HG03066 (cell line): Measurements from ENCODE around the gene GSAP.

ENCODE experiments used
- ATAC-seq: cut with Tn5 transposase; IDR thresholded peaks from one replicate; pipeline ENCODE4 v1.9.1; 2021; ENCODE audit warnings: low read depth; ENCODE audit not compliant: unreplicated experiment

The GSAP gene

DNA sequence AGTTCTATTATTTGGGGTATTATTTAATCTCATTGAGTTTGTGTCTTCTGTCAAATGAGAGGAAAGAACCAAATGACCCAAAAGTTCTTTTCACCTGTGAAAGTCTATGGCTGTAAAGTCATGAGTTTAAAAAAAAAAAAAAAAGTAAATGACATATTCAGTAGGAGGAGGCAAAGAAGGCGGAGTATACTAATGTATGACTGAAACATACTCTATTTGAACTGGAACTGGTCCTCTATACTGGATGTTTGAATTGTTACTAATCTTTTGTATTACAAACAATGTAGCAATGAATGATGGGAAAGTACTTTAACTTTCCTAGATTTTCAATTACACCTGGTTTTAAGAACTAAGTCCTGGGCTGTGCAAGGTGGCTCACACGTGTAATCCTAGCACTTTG is 24.9 kb upstream of the GSAP start:
- ATAC-seq = no peak

DNA sequence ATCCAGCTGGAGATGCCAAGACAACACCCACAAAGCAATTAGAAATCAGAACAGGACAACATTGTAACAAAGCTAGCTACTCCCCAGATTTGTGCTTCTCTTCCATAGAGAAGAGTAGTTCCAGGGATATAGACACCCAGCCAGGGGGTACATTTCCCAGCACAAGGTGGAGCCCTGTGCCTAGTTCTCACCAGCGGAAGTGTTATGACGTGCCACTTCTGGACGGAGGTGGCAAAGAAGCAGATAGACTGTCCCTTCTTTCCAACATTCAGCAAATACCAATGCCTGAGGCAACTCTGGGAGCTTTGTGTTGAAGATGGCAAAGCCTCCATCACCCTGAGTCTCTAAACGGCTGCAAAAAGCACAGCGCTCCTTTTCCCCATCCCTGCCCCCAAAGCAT is 23.4 kb upstream of the GSAP start:
- no peak for ATAC-seq

DNA sequence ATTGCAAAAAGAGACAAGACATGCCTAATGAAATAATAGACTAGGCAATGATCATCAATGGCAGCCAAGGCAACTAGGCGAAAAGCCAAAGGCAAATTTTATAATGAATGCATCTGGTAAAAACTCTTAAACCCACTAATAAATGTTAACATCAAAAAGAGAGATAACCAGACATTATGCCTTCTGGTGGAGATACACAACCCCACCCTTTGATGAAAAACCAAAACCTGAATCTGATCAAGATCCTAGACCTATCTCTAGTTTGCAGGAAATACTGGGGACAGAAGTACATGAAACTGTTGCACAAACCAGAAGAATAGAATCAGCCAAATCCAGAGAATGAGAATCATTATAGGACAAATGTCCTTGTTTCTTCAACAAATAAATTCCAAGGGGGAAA is 22.0 kb upstream of the GSAP start:
- ATAC-seq = no peak

DNA sequence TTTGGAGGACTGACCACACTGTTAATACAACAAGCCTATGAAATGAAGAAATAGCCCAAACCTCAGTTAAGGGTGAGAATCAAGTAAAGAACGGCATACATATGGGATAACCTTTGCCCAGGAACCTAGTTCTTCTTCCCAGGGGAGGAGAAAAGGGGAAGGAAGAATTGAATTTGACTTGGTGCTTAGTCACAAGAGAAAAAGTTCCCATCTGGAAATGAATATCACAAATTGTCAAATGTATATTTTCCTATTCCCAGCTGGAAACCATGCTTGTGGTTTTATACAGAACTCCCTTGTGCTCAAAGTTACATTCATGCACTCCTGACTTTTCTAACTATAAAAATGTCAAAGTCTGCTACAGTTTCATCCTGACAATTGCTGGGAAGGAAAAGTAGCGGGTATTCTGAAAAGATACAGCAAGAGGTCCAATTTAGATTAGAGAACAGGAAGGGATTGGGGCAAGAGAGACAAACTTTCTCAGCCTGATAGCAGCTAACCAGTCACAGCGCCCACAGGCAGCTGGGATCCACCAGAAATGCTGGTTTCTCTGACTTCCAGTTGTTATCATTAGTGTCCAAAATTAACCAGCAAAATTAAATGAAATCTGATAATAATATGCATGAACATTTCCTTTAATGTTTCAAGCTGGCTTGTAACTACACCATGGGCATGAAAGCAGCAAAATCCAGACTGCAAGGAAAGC is 18.6 kb upstream of the GSAP start:
- no peak for ATAC-seq

DNA sequence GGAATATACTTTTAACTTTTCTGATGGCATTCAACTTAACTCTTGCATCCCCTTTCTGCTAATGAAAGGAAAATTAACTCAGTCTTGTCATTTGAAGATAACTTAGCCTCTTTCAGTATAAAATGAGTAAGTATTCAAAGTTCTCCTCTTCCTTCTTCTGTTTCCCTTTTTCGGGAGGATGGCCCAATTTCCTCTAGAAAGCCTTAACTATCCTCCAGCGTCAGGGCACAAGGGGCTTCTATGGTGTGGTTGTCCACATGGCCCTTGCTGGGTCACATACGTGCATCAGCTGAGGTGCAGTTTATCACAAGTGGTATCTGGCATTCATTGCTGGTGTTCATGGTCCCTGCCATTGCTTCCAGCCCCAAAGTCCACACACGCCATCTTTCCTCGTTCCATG is 17.8 kb upstream of the GSAP start:
- no peak for ATAC-seq

DNA sequence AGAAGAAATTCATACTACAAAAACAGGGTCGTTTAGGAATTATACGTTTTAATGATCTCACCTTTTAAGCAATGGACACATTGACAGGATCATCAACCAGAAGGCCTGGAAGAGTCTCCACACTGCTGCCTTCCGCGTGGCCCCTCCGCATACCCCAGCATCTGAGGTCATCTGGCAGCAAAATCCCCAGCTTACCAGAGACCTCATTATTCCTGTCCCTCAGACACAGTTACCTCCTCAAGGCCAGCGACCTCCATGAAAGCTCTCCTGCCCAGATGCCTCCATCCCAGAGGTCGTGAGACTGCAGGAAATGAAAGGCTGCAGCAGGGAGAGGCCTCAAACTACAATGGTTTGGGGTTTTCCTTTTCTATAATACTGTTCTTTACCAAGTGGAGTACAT is 14.8 kb upstream of the GSAP start:
- ATAC-seq = no peak

DNA sequence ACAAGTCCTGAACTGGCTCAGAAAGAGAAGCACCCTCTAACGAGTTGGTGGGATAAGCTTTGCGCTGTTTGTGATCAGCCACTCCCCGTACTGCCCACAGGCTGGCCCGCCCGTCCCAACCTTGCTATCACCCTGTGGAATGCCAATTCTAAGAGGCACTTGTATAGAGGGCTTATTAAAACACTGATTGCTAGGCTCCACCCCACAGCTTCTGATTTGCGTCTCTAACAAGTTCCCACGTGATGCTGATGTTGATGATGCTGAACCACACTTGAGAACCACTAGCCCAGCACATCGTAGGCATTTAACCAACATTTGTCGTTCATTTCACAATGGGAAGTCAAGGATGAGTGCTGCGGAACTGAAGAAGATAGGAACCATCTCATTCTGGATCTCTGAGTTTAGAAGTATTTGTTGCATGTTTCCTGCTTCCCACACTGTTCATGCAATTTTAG is 12.7 kb upstream of the GSAP start:
- no peak for ATAC-seq

DNA sequence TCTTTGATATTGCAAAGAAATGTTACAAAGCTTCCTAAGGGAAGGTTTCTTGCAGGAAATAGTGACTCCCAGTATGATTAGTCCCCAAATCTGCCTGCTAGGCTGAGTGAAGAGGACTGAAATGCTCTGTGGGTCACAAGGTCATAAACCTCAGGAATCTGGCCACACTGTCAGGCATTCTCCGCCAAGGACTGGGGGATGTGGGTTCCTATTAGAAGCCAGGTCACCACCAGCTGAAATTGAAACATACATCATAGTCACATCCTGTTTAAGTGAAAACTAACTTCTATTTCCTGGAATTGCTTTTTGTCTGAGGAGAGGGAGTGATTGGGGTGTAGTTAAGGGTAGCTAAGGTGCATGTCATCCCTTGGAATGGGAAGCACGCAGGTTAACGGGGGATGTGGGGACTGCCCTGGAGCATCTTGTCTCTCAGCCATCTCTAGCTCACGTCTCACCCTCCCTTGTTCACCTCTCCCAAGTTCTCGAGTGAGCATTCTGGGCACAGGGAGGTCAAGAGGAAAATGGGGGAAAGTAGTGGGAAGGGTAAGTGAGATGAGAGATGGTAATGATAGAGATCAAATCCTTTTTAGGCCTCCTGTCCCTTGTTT is 12.0 kb upstream of the GSAP start:
- no peak for ATAC-seq

DNA sequence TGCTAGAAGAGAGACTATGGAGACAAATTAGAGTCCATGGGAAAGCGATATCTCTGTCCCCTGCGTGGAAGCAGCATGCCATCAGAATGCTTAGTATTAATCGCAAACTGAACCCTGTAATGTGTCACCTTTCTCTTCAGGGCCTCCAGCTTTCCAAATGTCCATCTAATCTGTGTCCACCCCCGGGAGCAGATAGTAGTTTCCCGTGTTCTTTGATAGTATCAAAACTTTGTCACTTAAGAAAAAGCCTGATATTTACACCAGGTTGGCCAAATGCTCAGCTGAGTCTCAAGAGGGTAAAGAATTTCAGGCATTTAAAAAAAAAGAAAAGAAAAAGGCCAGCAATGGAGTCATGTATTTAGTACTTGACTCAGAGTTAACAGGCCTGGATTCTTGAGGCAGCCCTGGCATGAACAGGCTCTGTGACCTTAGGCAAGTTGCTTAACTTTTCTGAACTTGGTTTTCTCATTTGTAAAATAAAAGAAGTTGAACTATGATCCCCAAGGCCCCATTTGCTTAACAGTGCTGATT is 10.4 kb upstream of the GSAP start:
- no peak for ATAC-seq

DNA sequence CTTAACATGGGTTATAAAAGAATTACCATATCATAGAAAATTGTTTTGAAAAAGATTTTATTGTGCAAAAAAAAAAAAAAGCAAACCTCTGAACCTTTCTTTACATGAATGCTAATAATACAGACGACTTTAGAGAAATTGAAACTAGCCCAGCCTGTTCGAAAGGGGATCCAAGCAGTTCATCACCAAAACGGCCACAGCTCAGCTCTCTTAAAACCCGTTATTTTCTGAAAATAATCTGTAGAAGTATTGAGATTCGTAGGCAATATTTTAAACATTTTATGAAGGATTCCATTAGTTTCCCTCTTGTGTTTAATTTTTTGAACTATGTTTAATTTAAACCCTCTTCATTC is 9.9 kb upstream of the GSAP start:
- peak; percentile 74 for ATAC-seq

DNA sequence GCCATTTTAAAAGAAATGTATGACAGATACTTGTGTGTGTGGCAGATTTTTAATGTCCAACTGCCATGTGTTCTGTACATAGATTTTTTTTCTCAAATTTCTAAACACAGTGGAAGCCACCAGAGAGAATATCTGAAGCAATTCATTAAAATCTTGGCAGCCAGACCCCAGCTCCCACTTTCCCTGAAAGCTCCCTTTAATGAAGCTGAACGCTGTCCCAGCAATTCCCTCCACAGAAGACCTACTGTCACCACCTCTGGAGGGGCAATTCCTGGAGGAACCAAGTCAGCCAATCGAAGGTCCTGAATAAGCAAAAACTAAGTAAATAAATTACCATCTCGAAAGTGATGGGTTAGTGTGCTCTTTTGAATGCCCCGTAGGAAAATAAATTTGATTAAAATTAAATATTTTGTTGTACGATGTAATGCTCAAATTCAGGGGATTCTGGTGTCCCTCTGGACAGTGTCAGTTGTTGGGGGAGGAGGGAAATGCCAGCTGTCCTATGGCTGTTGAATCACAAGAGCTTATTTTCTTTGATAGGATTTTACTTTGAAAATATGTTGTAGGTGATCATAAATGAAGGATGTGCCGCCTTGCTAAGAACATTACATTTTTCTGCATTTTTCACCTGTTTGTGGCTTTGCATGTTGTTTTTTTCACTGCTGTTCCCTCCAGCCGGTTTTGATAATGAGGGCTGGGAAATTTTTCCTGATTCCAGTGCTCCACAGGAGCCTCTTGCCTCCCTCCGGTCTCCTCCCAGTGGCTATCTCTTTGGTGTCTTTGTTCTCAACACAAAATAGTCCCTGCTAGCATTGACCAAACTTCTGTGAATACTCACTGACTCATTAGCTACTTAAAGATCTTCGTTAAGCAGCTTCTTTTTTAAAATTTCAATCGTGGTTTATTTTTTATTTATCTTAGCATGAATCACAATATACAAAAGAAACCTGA is 9.2 kb upstream of the GSAP start:
- ATAC-seq = no peak

DNA sequence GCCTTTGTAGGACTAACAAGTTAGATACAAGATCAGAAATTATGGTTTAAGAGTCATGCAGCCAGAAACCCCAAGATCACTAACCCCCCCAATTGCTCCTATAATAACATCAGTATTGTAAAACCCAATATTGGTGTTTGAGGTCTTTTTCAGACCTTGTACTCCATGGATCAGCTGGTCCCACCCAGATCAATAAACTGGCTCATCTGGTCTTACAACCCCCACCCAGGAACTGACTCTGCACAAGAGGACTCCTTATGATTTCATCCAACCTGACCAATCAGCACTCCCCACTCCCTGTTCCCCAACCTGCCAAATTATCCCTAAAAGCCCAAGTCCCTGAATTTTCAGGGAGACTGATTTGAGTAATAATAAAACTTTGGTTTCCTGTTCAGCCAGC is 6.4 kb upstream of the GSAP start:
- no peak for ATAC-seq

DNA sequence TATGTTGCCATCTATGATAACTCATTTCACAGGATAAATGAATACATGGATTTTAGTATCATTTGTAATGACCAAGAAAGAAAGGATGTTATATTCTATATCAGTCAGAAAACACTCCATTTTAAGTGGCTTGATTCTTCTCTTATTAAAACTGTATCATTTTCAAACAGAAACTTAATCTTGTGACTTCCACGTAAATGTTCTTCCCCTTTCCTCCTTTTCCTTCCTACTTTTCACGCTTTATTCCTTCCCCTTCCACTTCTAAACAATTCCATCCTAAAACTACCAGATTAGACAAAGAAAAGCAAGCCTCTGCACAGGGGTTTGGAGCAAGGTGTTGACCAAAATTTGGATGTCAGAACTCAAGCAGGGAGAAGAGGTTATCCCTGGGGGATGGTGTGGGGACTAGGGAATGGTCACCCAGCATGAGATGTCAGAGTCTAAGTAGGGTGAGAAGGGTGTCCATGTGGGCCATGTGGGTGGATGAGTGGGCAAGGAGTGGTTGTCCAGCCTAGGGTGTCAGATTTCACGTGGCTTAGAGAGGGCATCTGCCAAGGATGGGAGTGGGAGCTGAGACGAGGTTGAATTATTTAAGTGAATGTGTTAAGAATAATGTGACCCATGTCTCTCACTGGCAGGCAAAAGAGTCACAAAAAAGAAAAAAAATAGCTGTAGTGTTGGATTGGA is 5.0 kb upstream of the GSAP start:
- ATAC-seq = no peak

DNA sequence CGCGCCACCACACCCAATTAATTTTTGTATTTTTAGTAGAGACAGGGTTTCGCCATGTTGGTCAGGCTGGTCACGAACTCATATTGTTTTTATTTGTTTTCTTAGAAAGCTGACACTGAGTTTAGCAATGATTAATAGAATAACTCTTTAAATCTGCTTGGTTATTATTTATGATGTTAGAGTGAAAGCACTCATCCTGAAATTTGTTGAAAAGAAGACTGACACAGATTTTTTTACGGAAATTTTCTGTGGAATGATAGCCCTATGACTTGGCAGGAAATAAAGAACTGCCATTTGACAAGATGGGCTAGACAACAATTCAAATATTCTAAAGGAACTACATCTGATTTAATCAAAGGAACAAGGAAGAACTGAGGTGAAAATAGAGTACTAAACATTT is 4.3 kb upstream of the GSAP start:
- no peak for ATAC-seq

DNA sequence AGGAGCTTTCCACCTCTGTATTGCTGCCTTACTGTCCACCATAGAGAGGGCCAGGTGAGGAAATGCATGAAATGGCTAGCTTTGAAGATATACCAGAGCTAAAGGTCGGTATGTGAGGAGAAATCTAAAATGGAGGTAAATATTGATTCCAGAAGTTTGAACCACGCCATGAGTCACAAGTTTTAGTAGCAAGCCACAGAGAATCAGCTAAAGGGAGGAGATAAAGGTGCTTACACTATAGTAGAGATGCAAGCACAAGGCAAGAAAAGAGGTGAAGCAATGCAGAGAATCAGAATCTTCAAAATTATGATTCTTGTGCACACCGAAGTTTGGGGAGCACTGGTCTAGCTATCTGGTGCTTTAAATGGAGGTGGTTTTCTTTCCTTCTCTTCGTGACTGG is 3.0 kb upstream of the GSAP start:
- ATAC-seq = no peak

DNA sequence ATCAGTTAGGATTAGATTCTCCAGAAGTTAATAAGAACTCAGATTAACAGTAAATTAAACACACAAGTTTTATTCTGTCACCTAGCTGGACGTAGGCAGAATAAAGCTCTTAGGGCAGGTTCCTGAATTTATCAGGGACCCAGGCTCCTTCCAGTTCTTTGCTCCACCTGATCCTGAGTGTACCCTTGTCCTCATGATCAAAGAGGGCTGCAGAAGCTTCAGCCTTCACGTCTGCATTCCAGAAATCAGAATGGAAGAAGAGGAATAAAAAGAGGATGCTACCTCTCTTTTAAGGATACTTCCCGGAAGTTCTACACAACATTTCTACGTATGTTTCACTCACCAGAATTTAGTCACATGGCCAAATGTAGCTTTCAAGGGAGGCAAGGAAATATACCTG is 1.7 kb upstream of the GSAP start:
- ATAC-seq = no peak

DNA sequence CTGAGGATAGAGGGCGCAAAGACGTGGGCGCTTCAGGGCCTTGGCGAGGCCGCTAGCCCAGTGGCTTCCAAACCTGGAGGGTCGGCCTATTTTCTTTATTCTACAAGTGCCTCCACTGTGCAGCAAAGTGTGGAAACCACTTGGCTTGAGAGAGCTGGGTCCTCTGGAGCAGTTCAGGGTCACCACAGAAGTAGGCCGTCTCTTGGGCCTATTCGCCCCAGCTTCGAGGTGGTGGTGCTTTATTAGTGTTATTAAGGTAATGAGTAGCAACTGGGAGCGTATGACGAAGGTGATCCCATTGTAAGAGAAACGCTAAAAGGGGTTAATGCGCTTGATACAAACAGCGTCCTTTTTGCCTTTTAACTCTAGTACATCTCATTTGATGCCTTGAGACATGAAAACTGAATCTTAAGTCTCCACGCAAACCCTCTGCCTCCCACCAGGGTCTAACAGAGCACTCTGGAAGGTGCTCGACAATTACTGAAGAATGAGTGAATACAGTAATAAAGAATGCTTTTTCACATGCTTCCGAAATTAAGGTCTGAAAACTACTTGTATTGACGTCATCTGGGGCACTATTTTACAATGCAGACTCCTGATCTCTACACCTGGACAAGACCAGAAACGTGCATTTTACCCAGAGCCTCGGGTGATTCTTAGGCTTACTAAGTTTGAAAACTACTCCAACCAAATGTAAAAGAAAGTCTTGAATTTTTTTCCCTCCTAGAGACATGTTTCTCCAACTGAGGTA is 647 bp upstream of the GSAP start:
- ATAC-seq = no peak

DNA sequence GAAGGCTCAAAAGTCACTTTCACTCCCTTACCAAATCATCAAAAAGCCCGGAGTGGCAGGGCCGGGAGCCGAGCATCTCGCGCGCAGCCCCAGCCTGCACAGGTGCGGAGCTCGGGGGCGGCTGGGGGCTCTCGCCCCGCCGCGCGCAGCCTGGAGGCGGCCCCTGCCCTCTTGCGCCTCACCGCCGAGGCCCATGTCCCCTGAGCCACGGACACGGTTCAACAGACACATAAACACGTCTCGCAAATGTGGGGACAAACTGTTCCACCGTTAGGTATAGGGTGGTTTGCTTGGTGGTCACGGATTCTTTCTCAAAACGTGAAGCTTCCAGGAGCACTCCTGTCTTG is 700 bp downstream of the GSAP start:
- peak; percentile 30 for ATAC-seq

DNA sequence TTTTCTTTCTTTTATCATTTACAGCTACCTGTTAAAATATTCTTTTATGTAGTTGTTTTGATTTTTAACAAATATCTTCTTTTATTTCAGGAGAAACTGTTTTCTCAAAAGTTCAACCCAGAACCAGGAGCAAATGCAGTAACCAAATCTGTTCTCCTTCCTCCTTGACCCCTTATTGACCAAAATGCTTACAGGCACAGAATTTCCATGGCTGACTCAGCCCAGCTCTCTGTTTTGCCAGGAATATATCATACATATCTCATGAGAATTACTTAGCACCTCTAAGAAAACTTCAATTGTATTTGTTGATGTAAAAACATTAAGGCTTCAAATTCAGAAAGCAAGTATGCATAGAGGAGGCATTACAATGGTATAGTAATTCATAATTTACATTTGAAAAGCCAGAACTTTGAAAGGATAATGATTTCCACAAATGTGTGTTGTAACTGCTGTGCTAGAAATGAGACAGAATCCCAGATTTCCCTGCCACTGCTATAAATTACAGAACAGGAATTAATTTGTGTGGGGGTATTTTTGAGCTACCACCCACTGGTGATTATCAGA is 2.2 kb downstream of the GSAP start:
- no peak for ATAC-seq

DNA sequence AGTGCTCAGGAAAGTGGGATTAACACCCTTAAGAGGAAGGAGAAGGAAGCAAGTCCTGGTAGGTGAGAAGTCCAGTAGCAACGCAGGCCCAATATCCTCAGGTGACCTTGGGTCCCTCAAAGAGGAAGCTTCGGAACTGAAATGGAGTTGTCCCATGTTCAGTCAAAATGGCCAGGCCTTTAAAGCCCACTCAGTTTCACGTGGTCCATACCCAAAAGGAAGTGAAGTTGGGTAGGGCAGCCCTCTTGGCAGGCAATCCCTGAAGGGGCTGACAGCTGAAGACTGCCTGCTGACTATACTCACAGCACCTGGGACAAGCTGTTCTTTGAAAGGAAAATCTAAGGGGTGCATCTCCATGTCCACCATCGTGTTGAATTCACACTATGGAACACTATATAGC is 3.0 kb downstream of the GSAP start:
- ATAC-seq = no peak
